ENCODE results near the gene TDRD1.

Gene TDRD1

GRCh38 chr10:114242235-114242634 lies 63.1 kb downstream of the TDRD1 start:
- ChIA-PET CTCF (no interaction called here), POLR2A (no interaction called here)
- H3K4me3 ChIP-seq (ENCODE audit: low read depth, low read length): no peak overlapping the region
- DNase-seq (ENCODE audit: low read depth, low spot score): no peak
- TF ChIP-seq CTCF (IDR thresholded peaks at IDR 0.05; ENCODE audit: insufficient read depth, low read length, missing control alignments): no peak

- ChIA-PET POLR2A (no interaction called here), CTCF (no interaction called here)
- DNase-seq (ENCODE audit: low read depth, low spot score): no peak
- TF ChIP-seq CTCF (IDR thresholded peaks at IDR 0.05; ENCODE audit: insufficient read depth, low read length, missing control alignments): no peak
- no peak overlapping the region for H3K4me3 ChIP-seq (ENCODE audit: low read depth, low read length)
Measured at GRCh38 chr10:114243661-114244060, 64.5 kb downstream of the TDRD1 start.

- ChIA-PET POLR2A (no interaction called here), CTCF (no interaction called here)
- DNase-seq (ENCODE audit: low read depth, low spot score): no peak
- no peak overlapping the region for H3K4me3 ChIP-seq (ENCODE audit: low read depth, low read length)
- TF ChIP-seq CTCF (IDR thresholded peaks at IDR 0.05; ENCODE audit: insufficient read depth, low read length, missing control alignments): no peak
Measured at GRCh38 chr10:114244126-114244525, 65.0 kb downstream of the TDRD1 start.

GRCh38 chr10:114245121-114245791 lies 66.1 kb downstream of the TDRD1 start:
- TF ChIP-seq CTCF (IDR thresholded peaks at IDR 0.05; ENCODE audit: insufficient read depth, low read length, missing control alignments): no peak
- CTCF ChIA-PET: no interaction called here
- DNase-seq (ENCODE audit: low read depth, low spot score): no peak
- H3K4me3 ChIP-seq (ENCODE audit: low read depth, low read length): no peak overlapping the region
- POLR2A ChIA-PET: no interaction called here

- no peak for DNase-seq (ENCODE audit: low read depth, low spot score)
- CTCF ChIA-PET: no interaction called here
- no peak for TF ChIP-seq CTCF (IDR thresholded peaks at IDR 0.05; ENCODE audit: insufficient read depth, low read length, missing control alignments)
- POLR2A ChIA-PET: no interaction called here
- no peak overlapping the region for H3K4me3 ChIP-seq (ENCODE audit: low read depth, low read length)
Measured at GRCh38 chr10:114246679-114247305, 67.6 kb downstream of the TDRD1 start.

- POLR2A ChIA-PET: no interaction called here
- no peak overlapping the region for H3K4me3 ChIP-seq (ENCODE audit: low read depth, low read length)
- DNase-seq (ENCODE audit: low read depth, low spot score): no peak
- CTCF ChIA-PET: no interaction called here
- TF ChIP-seq CTCF (IDR thresholded peaks at IDR 0.05; ENCODE audit: insufficient read depth, low read length, missing control alignments): no peak
Measured at GRCh38 chr10:114250236-114250635, 71.1 kb downstream of the TDRD1 start.

Measured in AG04449 (cell line).